Inferior parietal cortex (tissue), 1 donor: ENCODE data around the gene SCART1.
"Not testable (repeated sequence)": the region's sequence is repeated elsewhere in the genome, so short reads cannot be mapped to it uniquely, and the experiment has no call there.

ENCODE experiments used
- DNase-seq: peaks from one replicate; pipeline ENCODE4 v3.0.0-alpha.2; 2016; ENCODE audit errors: extremely low spot score

The SCART1 gene

GRCh38 chr10:133453516-133454203 lies at the start of gene SCART1:
Gene SCART1 (plus strand): TSS chr10:133453945. CDS start chr10:133453998, 53 bp downstream.
- no peak for DNase-seq

- DNase-seq: no peak
These were observed 48.5 kb upstream of the SCART1 start for GRCh38 chr10:133405272-133405671.

- DNase-seq: no peak
These were observed 47.8 kb upstream of the SCART1 start for GRCh38 chr10:133405844-133406527.

GRCh38 chr10:133411523-133412380 lies 42.0 kb upstream of the SCART1 start:
- DNase-seq: no peak

GRCh38 chr10:133412381-133412711 lies 41.4 kb upstream of the SCART1 start:
- DNase-seq: no peak

GRCh38 chr10:133414401-133414800 lies 39.3 kb upstream of the SCART1 start:
- not testable (repeated sequence) for DNase-seq

GRCh38 chr10:133415752-133416151 lies 38.0 kb upstream of the SCART1 start:
- no peak for DNase-seq

- no peak for DNase-seq
These were observed 35.3 kb upstream of the SCART1 start for GRCh38 chr10:133418289-133418993.

GRCh38 chr10:133419211-133419950 lies 34.4 kb upstream of the SCART1 start:
- DNase-seq: no peak

- no peak for DNase-seq
These were observed 33.7 kb upstream of the SCART1 start for GRCh38 chr10:133420028-133420427.

GRCh38 chr10:133420579-133420978 lies 33.2 kb upstream of the SCART1 start:
- no peak for DNase-seq

GRCh38 chr10:133421336-133422222 lies 32.2 kb upstream of the SCART1 start:
- DNase-seq: no peak

GRCh38 chr10:133422223-133422806 lies 31.4 kb upstream of the SCART1 start:
- no peak for DNase-seq

- no peak for DNase-seq
These were observed 30.7 kb upstream of the SCART1 start for GRCh38 chr10:133422807-133423771.

GRCh38 chr10:133424102-133424501 lies 29.6 kb upstream of the SCART1 start:
- DNase-seq: not testable (repeated sequence)

GRCh38 chr10:133424601-133425000 lies 29.1 kb upstream of the SCART1 start, which contains the start of gene SPRN:
Gene SPRN (minus strand): TSS chr10:133424625. CDS start chr10:133423681, 944 bp downstream.
- not testable (repeated sequence) for DNase-seq

- not testable (repeated sequence) for DNase-seq
These were observed 24.2 kb upstream of the SCART1 start for GRCh38 chr10:133429571-133429970.

GRCh38 chr10:133431888-133432613 lies 21.7 kb upstream of the SCART1 start:
- DNase-seq: not testable (repeated sequence)
